ENCODE data around the gene PARD6B. TPM values are rescaled to one million over a fixed set of nuclear protein-coding genes. Genes with fewer than 3 reads are reported as not detected.
"Not testable (repeated sequence)": the region's sequence is repeated elsewhere in the genome, so short reads cannot be mapped to it uniquely, and the experiment has no call there.

PARD6B gene, protein sequence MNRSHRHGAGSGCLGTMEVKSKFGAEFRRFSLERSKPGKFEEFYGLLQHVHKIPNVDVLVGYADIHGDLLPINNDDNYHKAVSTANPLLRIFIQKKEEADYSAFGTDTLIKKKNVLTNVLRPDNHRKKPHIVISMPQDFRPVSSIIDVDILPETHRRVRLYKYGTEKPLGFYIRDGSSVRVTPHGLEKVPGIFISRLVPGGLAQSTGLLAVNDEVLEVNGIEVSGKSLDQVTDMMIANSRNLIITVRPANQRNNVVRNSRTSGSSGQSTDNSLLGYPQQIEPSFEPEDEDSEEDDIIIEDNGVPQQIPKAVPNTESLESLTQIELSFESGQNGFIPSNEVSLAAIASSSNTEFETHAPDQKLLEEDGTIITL
- total RNA-seq = 10 to 100 TPM; 19.8 to 38.4 TPM
- long read RNA-seq, partial matches to known transcripts = 0 of 5 reads
- long read RNA-seq, other reads (novel, unspliced or antisense) = 5 of 5 reads

DNA sequence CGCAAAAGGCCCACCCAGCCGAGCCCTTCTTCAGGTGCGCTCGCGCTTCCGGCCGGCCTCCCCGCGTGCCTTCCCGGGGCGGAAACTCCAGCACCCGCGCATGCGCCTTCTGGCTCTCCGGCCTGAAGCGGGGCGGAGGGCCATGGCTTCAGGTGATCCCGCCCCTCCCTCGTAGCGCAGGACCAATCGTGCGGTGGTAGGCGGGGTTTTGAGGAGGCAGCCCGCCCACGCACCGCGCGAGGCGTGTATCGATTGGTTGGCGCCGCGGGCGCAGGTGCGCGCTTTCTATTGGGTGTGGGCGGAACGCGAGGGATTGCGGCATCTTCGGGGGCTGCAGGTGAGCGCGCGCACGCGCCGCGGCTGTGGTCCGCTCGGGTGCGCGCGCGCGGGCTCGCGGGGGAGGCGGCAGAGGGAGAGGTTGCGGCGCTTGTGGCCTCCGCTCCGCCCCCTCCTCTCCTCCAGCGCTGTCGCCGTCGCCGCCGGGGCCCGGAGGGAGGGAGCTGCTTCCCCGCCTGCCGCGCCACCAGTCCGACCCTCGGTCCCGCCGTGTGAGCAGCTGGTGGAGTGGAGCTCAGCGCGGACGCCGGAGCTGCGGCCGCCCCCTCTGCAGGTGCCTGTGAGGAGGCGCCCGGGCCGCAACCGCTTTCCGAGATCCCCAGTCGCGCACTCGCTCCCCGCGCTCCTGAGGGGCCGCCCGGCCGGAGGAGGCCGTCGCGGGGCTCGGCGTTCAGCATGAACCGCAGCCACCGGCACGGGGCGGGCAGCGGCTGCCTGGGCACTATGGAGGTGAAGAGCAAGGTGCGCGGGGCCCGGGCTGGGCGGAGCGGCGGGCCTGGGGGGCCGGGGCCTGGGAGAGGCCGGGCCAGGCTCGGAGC lies at the start of gene PARD6B:
Gene PARD6B, plus strand, starts transcription at position 526 of the 875 bp plus-strand sequence. Its CDS starts 207 bp downstream, at position 733.
- DNase-seq (peak; percentile 98 to 99), ATAC-seq (peak; percentile 81)
- intact Hi-C loops (cut with DNase I, micrococcal nuclease) = no loop called here

DNA sequence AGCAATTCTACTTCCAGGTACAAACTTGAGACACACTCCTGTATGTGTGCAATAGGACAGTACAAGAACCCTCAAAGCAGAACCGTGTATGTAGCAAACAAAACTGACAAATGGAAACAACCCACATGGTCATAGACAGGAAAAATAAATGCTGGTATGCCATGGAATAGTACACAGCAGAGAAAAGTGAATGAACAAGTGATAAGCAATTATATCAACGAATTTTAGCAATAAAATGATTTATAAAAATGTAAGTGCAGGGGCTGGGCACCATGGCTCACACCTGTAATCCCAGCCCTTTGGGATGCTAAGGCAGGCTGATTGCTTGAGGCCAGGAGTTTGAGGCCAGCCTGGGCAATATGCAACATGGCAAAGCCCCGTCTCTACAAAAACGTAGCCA lies 49.3 kb upstream of the PARD6B start:
- no peak for DNase-seq
- intact Hi-C loops (cut with DNase I, micrococcal nuclease) = no loop called here

DNA sequence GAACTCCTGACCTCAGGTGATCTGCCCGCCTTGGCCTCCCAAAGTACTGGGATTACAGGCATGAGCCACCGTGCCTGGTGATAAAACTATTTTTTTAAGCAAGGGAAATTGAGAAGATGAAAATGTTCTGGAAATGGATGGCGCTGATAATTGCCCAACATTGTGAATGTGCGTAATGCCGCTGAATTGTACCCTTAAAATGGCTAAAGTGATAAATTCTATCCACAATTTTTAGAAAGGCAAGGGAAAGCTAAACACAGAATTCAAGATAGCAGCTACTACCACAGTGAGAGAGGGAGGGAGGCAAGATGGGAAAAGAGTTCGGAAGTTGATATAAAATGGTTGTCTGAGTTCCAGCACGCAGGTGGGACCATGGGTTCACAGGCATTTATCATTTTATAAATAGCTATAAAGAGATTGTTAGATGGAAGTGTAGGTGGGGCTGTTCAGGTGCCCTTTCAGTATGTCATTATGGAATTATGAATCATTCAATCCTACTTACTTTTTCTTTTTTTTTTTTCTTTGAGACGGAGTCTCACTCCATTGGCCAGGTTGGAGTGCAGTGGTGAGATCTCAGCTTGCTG lies 48.3 kb upstream of the PARD6B start:
- DNase-seq (no peak), ATAC-seq (peak; percentile 41)
- intact Hi-C loops (cut with DNase I, micrococcal nuclease) = no loop called here

More for the DNA sequence above, 49.3 kb upstream of the PARD6B start:
- ATAC-seq = no peak

DNA sequence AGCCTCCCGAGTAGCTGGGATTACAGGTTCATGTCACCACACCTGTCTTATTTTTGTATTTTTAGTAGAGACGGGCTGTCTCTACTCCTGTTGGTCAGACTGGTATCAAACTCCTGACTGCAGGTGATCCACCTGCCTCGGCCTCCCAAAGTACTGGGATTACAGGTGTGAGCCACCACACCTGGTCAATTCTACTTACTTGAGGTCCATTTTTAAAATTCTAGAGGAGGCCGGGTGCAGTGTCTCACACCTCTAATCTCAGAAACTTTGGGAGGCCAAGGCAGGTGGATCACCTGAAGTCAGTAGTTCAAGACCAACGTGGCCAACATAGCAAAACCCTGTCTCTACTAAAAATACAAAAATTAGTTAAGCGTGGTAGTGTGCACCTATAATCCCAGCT lies 47.8 kb upstream of the PARD6B start:
- intact Hi-C loops (cut with DNase I, micrococcal nuclease) = no loop called here
- DNase-seq (no peak), ATAC-seq (no peak)

DNA sequence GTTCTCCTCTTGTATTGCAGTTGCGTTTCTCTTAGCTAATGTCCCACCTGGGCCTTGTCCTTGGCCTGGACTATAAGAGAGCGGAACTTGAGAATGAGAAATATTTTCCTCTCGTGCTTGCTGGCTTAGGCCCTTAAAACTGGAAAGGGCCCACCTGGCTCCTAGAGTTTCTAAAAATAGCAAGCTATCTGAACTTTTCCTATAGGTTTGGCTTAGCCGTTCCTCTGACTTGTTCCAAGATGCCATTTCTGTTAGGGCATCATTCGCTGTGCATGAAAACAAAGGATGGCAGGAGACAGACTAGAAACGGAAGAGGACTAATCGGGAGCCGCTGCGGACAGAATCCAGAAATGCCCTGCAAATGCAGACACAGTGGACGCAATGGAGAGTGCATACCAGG lies 44.6 kb upstream of the PARD6B start:
- intact Hi-C loops (cut with DNase I, micrococcal nuclease) = no loop called here
- no peak for DNase-seq

DNA sequence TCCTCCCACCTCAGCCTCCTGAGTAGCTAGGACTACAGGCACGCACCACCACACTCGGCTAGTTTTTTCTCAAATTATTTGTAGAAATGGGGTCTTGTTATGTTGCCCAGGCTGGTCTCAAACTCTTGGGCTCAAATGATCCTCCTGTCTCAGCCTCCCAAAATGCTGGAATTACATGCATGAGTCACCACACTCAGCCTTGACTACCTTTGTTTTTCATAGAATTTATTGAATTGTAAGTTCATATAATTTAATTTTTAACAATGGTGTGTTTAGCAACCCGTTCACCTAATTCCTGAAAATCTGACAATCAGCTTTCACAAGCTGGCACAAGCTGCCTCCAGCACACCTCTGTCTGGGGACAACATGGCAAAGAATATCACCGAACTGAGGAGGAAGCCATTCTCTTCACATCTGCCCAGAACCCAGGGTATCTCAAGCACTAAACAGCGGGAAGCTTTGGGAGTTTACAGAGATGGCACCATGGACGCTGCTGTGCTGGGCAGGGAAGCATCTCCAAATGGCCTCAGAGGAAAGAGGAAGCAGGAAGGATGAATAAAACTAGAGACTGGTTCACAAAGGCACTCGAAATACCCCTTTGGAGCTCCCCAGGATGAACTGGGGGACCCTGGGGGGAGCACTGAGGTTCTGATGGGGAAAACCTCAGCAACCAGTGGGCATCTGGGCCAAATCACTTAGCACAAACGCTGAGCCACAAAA lies 43.0 kb upstream of the PARD6B start:
- intact Hi-C loops (cut with DNase I, micrococcal nuclease) = no loop called here
- ATAC-seq = no peak
- no peak for DNase-seq

More for the DNA sequence above, 44.6 kb upstream of the PARD6B start:
- ATAC-seq = no peak

DNA sequence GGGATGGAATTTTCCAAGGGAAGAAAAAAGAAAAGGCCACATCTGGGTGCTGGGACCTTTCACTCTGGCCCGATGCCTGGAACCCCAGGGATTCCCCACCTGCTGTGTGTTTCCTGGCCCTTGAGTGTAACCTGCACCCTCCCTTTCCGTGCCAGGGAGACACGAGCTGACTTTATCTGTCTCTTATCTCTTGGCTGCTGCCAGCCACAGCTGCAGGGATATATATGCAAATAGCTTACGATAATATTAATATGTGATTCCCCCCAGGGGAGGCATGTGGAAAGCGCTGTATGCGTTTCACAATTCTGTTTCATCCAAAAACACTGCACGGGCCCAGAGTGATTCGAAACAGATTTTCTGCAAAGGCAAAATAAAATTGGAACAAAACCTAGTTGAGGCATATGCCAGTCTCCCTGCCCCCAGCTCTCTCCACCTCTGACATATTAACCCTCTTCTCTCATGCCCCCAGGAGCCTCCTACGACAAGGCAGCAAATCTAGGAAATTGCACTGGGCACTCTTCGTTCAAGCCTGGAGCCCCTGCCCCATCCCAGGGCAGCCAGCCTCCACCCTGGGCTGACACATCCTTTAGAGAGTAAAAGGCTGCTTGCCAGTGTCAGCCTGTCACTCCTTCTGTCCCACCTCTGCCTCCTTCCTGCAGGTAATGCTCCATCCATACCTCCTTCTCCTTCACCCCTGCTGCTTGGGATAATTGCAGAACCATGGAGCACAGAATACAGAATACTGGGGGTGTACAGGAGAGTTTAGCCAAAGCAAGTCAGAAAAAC lies 41.3 kb upstream of the PARD6B start:
- intact Hi-C loops (cut with DNase I, micrococcal nuclease) = no loop called here
- ATAC-seq (peak; percentile 56), DNase-seq (peak; percentile 14 to 35)

DNA sequence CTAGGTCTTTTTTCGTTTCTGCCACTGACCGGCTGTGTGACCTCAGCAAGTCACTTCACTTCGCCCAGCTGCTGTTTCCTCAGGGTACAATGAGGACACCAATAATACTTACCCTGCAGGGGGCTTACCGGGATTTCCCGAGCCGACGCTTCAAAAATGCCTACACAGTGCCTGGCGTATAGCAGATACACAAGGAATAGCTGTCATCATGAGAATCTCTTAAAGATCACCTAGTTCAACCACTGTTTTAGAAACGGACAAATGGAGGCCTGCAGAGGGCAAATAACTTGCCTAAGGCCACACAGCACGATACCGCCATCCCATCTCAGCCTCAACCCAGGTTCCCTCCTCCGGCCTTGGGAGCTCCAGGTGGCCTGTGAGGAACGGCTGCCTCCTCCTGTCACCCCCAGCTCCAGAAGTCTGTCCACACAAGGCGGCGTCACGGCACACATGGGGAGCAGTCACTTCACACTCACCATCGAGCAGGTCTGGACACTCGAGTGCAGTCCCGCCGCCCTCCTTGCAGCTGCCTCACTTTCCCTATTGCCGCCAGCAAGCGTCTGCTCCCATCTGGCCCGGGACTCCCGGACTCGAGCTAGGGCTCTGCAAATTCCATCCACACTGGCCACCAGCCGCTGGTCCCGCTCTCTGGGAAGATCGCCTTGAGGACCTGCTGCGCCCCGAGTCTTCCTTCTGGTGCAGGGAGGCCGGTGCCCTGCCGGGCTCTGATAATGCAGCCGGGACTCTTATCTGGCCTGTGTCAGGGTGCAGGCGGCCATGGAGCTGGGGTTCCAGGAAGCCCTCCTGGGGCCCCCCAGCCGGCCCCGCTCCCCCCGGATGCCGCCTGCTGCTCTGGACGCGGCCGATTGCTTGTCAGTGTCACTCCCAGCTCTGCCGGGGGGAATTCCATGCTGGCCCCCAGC lies 40.5 kb upstream of the PARD6B start, which contains the start of gene RIPOR3:
Gene RIPOR3, minus strand, starts transcription at position 893 of the 923 bp plus-strand sequence. Its CDS starts 414 bp downstream, at position 479.
- ATAC-seq (no peak), DNase-seq (peak in 1 of 2 donors; percentile 14)
- intact Hi-C loops (cut with DNase I, micrococcal nuclease) = no loop called here

DNA sequence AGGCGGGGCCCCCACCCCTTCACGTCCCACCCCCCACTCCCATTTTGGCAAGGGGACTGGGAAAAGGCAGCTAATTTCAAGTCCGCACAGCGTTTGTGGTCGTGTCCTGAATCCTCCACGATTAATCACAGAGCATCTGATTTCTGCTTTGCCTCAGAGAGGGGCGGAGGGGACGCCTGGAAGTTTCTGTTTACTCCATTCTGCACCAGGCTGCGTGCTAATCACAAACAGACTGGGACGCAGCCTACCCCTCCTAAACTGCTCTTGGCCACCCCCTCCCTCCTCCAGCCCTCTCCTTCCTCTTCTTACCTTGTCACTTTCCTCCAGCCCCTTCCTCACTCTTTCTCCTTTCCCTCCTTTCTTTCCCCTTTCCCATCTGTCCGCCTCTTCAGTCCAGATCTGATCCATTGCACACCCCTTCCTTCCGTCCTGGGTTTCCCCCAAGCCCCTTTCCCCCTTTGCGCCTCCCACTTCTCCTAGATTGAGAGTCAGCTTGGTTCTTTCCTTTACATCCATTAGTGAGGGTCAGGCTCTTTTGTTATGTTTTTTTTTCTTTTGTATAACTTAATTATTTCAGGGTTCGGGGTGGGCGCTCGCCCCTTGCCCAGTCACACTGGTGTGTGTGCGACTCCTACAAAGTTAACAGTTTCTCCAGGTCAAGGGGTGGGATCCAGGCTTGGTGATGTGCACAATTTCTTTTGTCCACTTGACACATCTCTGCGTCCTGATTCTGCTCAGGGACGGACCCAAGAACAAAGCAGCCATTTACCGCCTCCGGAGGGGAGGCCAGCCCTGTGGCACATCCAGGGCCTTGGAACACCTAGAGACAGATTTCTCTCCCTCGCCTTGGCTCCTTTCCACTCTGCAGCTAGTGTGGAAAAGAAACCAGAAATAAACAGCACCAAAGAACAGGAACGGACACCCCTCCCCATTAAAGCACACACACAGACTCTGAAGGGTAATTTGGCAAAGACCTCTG lies 39.5 kb upstream of the PARD6B start:
- DNase-seq (no peak), ATAC-seq (no peak)
- intact Hi-C loops (cut with DNase I, micrococcal nuclease) = no loop called here

DNA sequence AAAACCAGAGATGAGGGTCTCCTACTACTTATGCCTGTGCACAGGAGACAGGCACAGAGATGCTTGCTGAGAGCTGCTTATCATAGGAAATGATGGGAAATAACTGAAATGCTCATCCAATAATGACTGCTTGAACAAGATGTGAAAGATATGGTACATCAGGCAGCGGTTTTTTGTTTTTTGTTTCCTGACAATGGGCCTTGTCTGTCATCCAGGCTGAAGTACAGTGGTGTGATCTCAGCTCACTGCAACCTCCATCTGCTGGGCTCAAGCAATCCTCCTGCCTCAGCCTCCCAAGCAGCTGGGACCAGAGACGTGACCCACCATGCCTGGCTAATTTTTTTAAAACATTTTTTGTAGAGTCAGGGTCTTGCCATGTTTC lies 38.8 kb upstream of the PARD6B start:
- DNase-seq (no peak), ATAC-seq (no peak)
- intact Hi-C loops (cut with DNase I, micrococcal nuclease) = no loop called here

DNA sequence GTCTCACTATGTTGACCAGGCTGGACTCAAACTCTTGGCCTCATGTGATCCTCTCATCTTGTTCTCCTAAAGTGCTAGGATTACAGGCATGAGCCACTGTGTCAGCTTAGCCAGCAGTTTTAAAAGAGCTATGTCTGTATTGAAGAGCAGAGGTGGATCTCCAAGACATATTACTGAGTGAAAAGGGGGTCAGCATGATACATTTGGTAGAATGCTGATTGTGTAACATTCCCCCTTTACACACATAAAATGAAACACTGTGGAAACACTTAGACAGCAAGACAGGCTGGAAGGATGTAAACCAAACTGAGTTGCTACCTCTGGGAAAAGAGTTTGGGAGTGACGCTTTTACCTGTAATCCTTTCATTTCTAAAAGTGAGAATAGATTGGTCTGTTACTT lies 38.4 kb upstream of the PARD6B start:
- intact Hi-C loops (cut with DNase I, micrococcal nuclease) = no loop called here
- ATAC-seq = no peak
- DNase-seq = no peak

DNA sequence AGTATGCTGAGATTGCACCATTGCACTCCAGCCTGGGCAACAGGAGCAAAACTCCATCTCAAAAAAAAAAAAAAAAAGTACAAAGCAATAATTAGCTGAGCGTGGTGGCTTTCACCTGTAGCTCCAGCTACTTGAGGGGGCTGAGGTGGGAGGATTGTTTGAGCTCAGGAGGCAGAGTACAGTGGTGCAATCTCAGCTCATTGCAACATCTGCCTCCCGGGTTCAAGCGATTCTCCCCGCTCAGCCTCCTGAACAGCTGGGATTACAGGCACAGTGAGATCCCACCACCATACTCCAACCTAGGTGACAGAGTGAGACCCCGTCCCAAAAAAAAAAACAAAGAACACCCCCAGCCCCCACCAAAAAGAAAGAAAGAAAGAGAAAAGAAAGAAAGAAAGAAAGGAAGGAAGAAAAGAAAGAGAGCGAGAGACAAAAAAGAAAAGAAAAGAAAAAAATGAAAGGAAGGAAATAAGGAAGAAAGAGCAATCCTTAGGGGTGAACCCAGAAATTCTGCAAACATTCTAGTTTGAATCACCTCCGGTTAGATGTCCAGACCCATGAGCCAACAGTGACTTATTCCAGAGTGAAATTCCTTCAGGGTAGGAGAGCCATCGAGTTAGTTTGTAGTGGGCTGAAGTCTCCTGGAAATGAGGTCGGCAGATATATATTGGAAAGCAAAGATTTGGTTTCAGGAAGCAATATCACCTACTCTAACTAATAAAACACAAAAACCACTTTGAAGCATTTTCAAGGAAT lies 36.8 kb upstream of the PARD6B start:
- intact Hi-C loops (cut with DNase I, micrococcal nuclease) = no loop called here
- ATAC-seq = no peak
- no peak for DNase-seq

DNA sequence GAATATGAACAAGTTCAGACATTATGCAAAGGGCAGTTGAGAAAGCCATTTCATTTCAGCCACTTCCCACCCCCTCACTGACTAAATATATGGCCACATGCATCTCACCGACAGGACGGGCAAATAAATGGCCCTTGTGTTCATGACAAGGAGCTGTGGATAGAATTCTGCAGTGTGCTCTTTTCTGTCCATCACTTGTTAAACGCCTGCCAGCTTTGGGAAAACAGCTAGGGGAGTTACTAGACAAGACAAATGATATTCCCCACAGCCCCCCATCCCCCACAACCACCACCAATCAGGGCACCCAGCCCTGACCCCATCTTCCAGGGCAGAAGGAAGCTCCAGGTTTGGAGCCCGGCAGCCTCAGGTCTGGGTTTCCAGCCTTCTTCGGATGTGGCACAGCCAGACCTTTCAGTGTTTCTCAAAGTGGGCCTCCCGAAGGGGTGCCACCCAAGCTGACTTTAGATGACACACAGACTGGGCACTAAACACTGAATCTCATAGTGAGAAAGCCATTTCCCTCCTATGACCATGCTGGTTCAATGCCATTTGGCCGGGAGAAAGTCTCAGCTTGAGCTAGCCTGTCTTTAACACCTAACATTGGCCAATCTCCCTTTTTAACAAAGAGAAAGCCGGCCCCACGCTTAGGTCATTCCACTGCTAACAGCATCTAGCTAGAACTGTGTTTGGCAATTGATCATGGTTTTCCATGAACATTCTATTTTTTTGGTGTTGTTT lies 36.1 kb upstream of the PARD6B start:
- DNase-seq = no peak
- no peak for ATAC-seq
- intact Hi-C loops (cut with DNase I, micrococcal nuclease) = no loop called here

DNA sequence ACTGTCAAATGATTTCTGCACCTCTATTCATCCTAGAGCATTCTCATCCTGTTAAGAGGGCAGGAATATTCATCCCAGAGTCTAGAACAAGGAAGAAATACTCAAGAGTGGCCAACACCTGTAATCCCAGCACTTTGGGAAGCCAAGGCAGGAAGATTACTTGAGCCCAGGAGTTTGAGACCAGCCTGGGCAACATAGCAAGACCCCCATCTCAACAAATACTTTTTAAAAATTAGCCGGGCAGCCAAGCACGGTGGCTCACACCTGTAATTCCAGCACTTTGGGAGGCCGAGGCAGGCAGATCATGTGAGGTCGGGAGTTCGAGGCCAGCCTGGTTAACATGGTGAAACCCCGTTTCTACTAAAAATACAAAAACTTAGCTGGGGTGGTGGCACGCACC lies 33.1 kb upstream of the PARD6B start:
- intact Hi-C loops (cut with DNase I, micrococcal nuclease); DNase-seq; ATAC-seq: not testable (repeated sequence)

Data from left colon (tissue), 2 donors.